Measurements from ENCODE around the gene ZFHX3.

The ZFHX3 gene

DNA sequence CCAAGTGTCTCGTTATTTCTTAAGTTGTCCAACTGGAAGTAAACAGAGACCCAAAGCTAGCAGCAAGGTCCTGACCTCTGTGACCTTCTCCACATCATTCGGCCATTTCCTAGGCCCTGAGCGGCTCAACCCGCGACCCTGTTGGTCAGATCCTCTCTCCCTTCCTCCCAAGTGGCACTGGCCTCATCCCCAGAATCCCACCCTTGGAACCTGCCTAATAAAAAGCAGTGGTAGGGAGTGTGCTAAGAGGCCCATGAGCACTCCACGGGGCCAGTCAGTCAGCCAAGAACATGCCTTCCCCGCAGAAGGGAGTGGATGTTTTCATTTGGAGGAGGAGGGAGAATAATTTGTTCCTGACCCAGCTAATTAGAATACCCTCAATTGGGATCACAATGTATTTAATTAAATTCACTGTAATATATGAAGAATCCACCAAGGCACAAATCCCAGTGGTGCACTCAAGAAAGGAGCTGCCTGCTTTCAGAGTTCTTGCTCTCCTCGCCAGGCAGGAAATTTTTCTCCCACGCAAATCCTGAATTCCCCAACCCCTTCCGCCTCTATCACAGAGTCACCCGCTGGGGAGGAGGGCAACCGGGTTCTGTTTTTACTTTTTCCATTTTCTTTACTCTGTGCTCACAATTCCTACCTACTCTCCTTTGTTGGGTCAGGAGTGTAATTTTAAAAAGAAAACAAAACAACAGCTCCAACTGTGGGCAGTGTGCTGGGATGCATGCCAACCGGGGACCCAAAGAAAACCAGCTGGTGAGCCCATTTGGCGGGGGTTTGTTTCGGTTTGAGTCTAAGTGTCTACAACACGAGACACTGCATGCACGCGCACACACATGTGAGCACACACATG is 153.4 kb downstream of the ZFHX3 start:
- DNase-seq = no peak

DNA sequence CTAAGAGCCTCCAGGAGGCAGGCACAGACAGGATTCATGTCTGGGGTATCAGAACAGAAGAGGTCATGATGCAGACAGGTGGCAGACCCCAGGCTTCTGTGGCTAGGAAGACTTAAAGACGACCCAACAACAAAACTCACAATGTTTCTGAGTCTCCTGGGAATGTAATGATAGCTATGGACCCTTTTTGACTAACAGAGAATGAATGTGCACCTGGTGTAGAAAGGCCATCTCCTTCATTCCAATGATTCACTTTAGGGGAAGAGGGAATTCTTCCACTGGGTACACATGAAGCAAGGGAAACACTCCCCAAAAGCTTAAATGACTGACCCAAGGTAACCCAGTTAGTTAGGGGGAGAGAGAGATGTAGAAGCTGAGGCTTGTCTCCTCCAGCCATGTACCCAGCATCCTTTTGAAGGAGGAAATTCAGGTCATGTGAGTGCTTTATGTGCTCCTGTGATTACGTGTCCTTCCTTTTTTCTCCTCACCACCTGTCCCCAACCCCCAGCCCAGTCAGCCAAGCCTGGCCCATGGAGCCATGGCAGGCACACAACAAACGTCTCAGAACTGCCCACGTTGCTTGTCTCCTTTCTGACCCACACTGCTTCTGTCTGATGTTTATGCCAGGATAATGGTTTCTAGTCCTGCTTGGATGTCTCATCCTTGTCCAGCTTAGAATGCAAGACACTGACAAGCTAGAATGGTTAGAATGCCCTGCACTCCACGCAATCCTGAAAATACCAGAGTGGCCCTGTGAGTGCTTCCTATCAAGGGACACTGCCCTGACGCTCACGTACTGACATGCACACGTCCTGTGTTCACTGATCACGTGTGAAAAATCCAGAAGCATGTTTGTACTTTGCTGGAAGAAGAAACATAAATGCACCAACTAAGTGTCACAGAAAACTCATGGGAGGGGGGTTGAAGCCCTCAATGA is 156.4 kb downstream of the ZFHX3 start:
- no peak for DNase-seq

DNA sequence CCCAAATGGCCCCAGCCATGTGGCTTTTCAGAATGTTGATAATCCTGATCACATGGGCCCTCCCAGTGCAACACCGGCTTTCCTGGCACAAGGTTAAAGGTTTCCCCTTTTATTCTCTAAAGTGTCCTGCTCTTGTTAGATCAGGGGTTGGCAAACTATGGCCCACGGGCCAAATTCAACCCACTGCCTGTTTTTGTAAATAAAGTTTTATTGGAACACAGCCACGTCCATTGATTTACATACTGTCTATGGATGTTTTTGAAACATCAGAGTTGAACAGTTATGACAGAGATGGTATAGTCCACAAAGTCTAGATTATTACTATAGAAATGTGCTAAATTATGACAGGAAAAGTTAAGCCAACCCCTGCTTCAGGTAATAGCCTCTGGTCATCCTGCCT is 157.3 kb downstream of the ZFHX3 start:
- DNase-seq = no peak

DNA sequence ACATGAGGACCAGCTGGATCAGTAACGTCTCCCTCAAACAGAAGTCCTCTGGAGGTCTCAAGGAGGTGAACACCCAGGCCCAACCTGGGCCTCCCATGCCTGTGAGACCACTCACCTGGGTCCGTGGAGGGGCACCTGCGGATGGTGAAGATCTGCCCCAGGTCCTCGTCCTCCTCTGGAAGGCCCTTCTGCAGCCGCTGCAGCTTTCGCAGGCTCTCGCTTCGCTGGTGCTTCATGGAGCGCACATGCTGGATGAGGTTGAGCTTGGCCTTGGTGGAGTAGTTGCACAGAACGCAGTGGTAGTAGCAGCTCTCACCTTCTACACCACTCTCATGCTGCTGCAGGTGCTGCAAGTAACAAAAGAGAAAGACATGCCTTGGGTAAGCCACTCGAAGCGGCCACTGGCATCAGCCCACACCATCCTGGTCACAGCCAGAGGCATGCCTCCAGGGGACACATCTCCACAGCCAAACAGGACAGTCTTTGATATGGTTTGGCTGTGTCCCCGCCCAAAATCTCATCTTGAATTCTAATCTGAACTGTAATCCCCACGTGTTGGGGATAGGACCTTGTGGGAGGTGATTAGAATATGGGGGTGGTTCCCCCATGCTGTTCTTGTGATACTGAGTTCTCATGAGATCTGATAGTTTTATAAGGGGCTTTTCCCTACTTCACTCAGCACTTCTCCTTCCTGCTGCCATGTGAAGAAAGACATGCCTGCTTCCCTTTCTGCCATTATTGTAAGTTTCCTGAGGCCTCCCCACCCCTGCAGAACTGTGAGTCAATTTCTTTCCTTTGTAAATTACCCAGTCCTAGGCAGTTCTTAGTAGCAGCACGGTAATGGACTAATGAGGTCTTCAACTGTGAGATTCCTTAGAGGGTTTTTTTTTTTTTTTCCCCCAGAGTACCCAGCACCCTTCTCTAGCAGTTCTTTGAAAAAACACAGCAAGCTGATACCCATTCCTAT is 158.0 kb downstream of the ZFHX3 start:
- DNase-seq = no peak

DNA sequence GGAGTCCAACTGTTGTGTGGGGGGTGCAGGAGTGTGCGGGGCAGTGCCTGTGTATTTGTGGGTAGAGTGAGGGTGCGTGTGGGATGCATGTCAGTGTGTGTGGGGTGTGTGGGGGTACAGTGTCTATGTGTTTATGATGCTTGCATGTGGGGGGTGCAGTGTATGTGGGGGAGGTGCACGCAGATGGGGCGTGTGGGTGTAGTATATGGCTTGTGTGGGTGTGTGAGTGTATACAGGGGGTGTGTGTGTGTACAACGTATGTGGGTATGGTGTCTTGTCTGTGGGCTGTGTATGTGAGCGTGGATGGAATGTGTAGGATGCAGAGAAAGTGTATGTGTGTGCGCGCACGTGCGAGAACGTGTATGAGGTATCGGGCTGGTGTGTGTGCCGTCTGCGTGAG is 160.4 kb downstream of the ZFHX3 start:
- no peak for DNase-seq

DNA sequence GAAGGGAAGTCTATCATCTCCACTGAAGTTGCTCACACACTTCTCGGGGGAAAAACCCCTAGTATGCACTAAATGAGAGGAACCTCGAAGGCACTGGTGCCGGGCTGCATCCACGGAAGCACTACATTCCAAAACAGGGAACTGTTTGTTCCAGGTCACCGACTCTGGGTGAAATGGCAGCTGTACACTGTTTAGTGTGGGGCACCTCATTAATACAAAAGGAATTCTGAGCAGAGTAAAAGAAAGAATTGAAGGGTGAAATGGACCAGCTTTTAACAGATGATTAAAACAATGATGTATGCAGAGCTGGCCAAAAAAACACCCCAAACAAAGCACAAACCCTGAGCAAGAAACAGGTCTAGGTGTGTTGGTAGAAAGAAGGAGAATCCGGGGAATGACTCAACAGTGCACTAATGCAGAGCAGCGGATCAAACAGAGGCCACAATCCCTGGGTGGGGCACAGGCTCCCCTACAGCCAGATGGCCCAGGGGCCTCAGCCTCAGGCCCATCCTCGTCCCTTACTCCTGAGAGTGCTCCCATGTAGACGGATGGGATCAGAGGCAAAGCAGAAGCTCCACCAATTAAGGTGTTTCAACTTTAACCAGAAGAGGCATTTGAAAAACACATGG is 161.5 kb downstream of the ZFHX3 start:
- no peak for DNase-seq

DNA sequence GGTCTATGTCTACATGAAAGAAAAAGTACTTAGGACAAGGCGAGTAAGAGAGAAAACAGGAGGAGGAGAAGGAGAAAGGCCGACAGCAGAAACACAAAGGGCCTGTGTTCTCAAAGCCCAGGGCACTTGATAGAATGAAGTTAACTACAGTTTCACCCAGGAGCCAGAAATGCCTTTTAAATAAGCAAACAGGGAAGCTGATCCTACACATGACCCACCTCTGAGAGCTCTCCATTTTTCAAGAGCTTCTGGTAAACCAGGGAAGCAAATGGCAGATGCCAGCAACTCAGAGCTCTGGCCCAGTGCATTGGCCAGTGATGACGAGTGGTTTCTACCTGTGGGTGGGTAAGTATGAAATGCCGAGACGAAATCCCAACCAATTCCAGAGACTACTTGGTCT is 163.4 kb downstream of the ZFHX3 start:
- no peak for DNase-seq

DNA sequence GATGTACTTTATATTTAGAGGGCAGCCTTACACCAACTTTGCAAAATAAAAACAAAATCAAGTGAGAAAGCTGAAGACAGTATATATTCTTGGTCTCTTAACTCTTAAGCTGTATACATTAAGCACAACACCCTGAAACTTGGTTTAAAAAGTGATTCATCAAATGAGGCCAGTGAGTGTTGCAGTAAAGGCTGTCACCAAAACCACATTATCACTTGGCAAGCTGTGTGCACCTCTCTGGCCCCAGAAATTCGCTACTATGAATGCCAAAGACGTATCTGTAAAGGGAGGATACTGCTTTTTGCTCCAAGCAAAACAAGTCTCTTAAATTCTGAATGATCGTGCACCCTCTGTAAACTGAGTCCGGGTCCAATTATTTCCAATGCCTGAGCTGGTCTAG is 163.9 kb downstream of the ZFHX3 start:
- no peak for DNase-seq

DNA sequence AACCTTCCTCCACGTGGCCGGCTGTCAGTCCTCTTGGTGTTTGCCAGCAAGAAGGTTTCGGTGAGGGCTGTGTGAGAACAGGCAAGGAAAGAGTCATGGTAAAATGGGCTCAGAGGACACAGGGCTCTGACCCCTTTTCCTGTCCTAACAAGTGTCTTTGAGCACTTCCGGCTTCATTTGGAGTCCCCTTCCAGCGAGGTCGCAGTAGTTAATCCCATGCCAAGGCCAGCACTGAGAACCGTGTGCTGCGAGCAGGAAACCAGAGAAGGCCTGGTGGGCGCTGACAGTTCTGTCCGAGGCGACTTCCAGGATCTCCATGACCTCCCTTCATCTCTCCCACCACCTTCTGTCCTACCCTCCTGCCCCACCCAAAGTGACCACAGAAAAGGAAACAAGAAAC is 168.1 kb downstream of the ZFHX3 start:
- DNase-seq = no peak

DNA sequence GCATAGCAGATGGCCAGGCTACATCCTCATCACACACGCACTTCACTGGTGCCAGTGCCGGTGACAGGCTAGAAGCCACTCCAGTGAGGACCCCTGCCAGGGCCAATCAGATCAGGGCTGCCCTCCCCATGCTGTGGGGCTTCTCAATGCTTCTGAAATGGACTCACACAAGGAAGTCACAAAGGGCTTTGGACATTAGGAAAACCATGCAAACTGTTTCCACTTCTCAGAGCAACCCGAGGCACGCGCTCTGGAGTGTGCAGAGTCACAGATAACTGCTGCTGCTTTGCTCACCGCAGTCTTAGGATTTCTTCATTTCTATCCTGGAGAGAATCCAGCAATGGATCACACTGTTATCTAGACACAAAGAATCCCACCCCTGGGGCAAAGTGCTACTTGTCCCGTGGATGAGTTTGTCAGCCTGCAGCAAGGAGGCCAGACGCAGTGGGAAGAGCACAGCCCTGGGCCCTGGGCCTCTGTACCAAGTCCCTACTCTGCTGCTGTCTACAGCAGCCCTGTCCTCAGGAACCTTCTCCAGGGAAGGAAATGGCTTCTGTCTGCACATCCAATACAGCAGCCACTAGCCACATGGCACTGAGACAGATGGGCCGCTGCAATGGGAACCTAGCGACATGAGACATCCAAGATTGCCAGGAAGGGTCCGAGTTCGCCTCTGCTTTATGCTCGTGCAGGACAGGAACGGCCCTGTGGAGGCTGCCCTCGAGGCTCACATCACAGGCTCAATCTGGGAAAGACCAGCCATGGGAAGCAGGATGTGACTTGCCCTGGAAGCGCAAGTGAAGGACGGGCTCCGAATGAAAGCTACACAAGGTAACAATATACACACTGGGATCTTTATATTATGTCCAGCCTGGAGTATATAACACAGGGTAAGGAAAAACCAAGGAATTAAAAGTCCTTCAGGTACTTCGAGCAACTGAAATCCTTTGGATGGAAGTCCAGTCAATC is 169.3 kb downstream of the ZFHX3 start:
- DNase-seq = no peak

DNA sequence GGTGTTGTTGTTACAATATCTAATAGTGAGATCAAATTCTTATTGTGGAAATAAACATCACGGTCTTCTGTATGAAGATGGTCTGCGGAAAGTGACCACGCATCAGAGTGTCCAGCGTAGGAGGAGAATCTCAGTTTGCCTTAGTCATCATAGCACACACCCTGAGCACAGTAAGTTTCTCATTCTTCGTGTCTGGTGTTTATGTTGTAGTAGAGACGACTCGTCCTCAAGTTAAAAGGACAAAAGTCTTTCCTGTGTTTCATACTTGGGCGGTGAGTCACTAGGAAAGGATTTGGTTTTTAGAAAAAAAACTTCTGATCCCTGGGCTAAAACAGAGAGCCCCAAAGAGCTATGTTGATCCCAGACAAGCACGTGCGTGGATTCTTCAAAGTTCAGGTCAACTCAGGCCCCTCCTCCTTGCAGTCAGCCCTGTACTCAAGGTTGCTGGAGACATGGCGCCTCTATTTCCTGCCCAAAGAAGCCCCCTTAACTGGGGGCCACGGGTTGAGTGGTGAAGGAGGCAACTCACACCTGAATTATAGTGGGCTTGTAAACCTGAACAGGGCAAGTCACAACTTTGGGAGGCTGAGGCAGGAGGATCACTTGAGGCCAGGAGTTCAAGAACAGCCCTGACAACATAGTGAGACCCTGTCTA is 170.4 kb downstream of the ZFHX3 start:
- DNase-seq = no peak

DNA sequence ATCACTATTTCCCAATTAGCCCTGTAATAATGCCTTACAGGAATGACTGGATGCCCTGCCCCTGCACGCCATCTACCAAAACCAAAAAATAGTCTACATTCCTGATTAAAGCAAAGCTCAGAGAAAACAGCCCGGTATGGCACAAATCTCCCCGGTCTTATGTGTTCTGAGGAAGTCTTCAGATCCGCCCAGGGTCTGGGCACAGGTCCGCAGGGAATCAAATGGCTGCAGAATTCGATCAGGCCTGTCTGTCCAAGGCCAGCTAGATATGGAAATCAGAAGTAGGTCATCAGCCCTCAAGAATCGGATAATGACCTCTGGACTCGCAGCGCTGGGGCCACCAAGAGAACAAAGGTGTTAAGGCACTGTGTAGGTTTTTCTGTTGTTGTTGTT is 171.0 kb downstream of the ZFHX3 start:
- DNase-seq = no peak

DNA sequence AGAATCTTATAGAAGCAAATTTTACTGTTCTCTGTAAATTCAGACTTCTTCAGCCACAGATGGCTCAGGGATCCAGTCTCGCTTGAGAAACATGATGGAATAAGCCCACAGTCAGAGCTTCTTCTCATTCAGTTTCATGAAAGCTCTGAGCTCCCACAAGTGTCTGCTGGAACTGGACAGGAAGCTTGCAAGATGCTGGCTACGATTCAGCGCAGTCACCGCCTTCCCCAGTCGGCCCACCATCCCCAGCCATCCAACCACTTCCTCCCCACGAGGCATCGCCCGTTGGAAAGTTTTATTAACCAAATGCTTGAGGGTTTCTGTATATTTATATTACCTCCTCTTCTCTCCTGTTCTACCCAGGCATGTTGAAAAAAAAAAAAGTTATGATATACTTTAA is 171.7 kb downstream of the ZFHX3 start:
- no peak for DNase-seq

DNA sequence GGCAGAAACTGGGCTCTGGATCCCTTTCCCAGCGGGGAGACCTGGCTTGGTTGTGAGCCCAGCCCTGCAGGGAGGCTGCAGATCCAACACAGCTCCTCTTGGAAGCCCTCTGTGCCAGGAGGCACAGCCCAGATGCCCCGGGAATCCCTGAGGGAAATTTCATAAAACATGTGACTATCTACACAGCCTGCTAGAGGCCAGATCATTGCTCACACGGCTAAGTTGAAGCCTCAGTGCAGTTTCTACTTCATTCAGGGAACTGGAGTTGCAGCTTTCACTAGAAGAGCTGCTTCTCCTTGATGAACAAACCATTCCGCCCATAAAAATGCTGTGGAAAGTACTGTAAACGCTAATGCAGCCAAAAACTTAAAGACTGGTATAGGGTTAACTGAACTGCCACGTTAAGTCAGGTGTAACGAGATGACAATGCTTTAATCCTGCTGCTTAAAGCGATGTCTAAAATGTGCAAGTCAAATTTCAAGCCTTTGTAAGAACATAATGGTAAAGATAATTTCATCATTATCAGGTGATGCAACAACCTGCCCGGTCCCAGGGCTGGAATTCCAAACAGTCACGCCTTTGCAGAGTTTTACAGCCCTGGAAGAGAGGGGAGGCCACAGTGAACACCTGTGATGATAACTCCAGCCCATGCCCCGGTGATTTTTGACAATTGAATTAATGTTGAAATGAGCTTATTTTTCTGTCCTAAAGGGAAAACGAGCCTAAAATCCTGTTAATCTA is 172.5 kb downstream of the ZFHX3 start:
- no peak for DNase-seq

DNA sequence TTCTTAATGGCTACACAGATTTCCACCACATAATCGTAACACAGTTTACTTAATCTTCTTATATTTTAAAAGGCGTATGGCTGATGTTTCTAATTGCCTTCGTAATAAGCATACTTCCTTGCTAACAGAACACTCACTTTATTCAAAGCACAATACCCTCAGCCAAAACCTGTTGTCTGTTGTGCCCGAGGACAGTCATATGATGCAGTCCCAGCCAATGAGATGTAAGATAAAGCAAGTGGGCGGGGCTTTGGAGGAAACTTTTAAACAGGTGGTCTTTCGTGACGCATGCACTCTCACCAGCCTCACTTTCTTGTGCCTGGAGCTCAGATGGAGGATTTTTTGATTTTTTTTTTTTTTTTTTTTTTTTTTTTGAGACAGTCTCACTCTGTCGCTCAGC is 174.1 kb downstream of the ZFHX3 start:
- no peak for DNase-seq

DNA sequence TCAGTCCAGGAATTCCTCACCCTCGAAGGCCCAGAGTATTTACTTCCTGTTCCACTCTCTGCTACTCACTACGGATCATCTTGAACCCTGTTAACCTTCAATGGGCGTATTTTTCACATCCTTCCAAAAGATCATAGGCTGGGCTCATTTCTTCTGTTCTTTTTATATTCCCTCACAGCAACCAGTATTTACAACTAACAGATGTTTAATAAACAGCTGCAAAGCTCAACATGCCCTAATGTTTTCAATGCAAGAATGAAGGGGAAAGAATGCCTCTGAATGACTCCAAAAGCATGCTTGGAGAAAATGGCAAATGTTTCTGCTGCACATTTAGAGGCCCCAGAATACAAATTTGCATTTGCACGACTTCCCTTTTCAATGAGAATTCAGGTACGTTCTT is 174.9 kb downstream of the ZFHX3 start:
- no peak for DNase-seq

DNA sequence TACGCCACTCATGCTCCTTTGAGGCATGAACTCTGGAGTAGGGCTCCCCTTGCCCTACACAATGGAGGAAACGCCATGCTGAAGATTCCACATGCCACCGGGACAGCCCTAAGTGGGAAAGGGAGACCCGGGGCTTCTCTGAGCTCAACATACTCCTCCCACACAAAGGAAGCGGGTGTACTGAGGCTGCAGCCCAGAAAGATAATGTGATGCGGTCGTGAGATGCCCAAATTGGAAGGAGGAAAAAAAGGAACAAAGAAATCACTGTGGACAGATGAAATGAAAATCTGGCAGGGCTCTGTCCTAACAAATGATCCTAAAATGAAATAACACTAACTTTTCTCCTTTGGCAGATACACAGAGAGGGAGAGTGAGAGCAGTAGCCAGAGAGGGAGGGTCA is 182.1 kb downstream of the ZFHX3 start:
- DNase-seq = no peak

DNA sequence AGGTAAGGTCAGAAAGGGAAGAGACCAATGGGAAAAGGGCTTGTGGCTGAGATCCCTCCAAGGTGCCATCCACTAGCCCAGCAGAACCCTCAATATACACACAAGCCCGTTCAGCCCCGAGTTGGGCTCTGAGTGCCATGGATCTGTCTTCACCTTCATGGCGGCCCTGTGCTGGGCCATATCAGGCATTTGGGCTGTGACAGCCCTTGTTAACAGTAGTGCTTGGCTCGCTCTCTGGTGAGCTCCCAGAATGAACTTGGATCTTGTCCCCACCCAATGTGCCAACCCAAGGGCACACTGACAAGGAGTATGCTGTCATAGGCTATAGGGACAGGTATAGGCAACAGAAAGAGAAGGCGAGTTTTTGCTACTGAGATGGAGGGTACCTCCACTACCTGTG is 182.7 kb downstream of the ZFHX3 start:
- DNase-seq = no peak

DNA sequence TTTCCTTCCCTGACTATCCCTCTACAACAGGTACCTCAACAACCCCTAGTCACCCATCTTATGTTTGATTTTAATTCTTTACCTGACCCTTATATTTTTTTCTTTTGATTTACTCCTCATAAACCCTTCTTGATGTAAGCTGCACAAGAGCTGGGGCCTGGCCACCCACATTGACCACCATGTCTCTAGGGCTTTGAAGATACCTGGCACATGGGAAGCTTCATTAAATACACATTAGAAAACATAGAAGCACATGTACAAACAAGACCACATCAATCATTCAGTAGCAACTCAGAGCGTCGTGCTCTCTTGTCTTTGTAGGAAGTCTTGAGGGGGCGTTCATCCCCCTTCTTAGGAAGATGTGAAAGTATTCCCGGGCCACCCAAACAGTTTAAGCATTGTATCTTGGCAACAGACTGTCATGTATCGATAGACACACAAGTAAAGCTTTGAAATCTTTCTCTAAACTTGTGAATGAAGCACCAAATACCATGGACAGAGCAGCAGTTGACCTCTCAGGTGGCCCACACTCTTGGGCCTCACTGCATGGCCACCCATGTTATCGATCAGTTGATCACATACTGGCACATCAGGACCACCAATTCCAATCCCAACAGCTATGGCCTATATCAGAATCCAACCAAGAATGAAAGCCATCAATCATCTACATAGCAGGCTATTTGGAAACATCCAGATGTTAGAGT is 183.6 kb downstream of the ZFHX3 start:
- DNase-seq = no peak

All from activated naive CD4-positive, alpha-beta T cell treated with anti-CD3 and anti-CD28 coated beads, Interleukin-2, amount 50 U/mL, for 16 hours (primary cell).